Duodenal mucosa (tissue), 2 donors: ENCODE results near the gene TNFRSF8.
"Not testable (repeated sequence)": the region's sequence is repeated elsewhere in the genome, so short reads cannot be mapped to it uniquely, and the experiment has no call there.

Experiments used
- H3K27ac ChIP-seq: one replicate; pipeline ENCODE4 v1.7.0; 2013; ENCODE audit warnings: low read depth, low read length
- H3K27me3 ChIP-seq, 2 donors: one replicate each; pipeline ENCODE4 v1.7.0; 2013; ENCODE audit warnings: low read length in 2 of 2, control low read depth in 1 of 2; ENCODE audit not compliant: insufficient read depth in 2 of 2, control insufficient read depth in 1 of 2
- H3K36me3 ChIP-seq, 2 donors: one replicate each; pipeline ENCODE4 v1.7.0; 2013; ENCODE audit warnings: low read length in 2 of 2, control low read depth in 1 of 2; ENCODE audit not compliant: insufficient read depth in 2 of 2, control insufficient read depth in 1 of 2
- H3K4me1 ChIP-seq, 2 donors: one replicate each; pipeline ENCODE4 v1.7.0; 2013; ENCODE audit warnings: low read length in 2 of 2, control low read depth in 1 of 2; ENCODE audit not compliant: insufficient read depth in 2 of 2, control insufficient read depth in 1 of 2
- H3K4me3 ChIP-seq, 2 donors: one replicate each; pipeline ENCODE4 v1.7.0; 2013; ENCODE audit warnings: low read length in 2 of 2, low read depth in 1 of 2
- H3K9ac ChIP-seq, 2 donors: one replicate each; pipeline ENCODE4 v1.7.0; 2013; ENCODE audit warnings: low read length in 2 of 2, low read depth in 1 of 2
- H3K9me3 ChIP-seq, 2 donors: one replicate each; pipeline ENCODE4 v1.7.0; 2013; ENCODE audit warnings: low read length in 2 of 2, control low read depth in 1 of 2; ENCODE audit not compliant: control insufficient read depth in 1 of 2

The TNFRSF8 gene

DNA sequence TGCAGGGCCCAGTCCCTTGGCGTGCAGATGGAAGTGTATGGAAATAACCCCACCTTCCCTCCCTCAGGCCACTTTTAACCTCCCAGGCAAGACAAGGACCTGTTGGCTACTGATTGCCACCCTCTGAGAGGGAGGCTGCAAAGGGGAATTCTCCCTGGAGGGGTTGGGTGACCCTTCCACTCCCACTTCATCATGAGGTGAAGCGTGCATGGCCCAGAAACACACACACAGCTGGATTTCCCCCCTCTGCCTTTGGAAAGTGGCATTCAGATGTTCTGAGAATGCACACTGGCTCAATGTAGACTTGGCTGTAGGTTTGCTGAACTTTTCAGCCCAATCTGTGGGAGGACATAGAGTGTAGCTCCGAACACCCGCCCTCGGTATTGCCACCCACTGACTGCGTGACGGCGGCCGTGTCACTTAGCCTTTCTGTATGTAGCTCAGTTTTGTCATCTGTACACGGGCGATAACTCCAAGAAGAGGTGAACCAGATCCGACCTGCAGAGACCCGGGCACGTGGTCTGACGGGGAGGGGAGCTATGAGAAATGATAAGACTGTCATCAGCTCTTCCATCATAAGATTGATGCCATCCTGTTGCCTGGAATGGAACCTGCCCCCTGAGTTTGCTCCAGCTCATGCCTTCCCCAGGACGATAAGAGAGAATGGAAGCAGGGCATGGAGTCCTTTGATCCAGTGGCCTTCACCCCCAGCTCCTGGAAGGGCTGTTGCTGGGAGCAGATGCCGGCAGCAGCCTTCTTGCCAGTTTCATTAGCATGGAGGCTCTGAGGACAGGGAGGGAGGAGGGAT lies 24.5 kb upstream of the TNFRSF8 start:
- H3K36me3 ChIP-seq = no peaks in the 10 kb centered on the region
- H3K4me3 ChIP-seq = no peak overlapping the region
- no peak overlapping the region for H3K9ac ChIP-seq
- no peaks in the 10 kb centered on the region for H3K4me1 ChIP-seq
- no peak overlapping the region for H3K27ac ChIP-seq
- no peaks in the 10 kb centered on the region for H3K9me3 ChIP-seq
- H3K27me3 ChIP-seq = no peaks in the 10 kb centered on the region

DNA sequence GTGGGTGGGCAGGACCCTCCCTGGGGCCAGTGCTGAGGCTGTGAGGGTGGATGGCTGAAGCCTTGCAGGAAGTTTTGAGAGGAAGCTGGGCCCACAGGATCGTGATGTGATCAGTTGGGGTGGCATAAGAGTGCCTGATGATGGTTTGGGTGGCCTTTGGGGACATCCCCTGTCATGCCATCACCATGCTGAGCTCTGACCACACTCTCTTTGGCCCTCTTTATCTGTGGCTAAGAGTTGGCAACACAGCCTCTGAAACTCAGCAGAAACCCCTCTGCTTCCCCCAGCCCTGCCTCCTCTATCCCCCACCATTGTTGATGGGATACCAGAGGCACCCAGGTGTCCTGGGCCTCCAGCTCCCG lies 24.0 kb upstream of the TNFRSF8 start:
- Histone ChIP-seq H3K9ac (no peak overlapping the region), H3K27me3 (no peaks in the 10 kb centered on the region), H3K4me3 (no peak overlapping the region), H3K9me3 (no peaks in the 10 kb centered on the region), H3K36me3 (no peaks in the 10 kb centered on the region), H3K4me1 (no peaks in the 10 kb centered on the region), H3K27ac (no peak overlapping the region)

DNA sequence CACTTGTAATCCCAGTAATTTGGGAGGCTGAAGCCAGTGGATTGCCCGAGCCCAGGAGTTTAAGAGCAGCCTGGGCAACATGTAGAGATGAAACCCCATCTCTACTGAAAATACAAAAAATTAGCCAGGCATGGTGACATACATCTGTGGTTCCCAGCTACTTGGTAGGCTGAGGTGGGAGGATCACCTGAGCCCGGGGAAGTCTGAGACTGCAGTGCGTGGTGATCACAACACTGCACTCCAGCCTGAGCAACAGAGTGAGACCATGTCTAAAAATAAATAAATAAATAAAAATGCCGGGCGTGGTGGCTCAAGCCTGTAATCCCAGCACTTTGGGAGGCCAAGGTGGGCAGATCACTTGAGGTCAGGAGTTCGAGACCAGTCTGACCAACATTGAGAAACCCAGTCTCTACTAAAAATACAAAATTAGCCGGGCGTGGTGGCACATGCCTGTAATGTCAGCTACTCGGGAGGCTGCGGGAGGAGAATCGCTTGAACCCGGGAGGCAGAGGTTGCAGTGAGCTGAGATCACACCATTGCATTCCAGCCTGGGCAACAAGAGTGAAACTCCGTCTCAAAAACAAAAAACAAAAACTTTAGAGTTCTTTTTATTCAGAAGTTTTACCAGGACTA lies 23.2 kb upstream of the TNFRSF8 start:
- H3K27me3 ChIP-seq, H3K4me1 ChIP-seq, H3K9ac ChIP-seq, H3K36me3 ChIP-seq, H3K27ac ChIP-seq, H3K4me3 ChIP-seq, H3K9me3 ChIP-seq: not testable (repeated sequence)

DNA sequence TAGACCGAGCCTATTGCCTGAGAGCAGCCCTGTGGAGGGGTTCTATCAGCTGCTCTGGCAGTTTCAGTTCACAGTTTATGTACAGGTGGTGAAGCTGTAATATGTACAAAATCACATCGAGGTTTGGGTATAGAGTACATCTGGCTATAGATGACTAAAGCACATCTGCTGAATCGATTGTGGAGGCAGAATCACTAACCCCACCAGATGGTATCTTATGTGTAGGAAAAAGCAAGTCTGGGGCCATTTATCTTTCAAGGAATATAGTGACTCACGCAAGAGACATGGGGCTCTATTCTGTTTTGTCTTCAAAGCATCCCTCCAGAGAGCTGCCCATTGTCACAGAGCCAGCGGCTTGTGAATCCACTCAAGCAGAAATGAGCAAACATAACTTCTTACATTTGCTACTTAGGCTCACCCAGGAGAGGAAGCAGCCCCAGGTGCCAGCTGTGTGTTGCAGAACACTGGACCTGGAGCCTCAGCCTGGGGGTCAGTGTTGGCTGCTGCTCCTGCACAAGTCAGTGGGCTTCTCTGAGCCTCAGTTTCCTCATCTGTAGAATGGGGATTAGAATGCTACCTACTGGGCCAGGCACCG lies 22.5 kb upstream of the TNFRSF8 start:
- no peak overlapping the region for H3K9ac ChIP-seq
- no peaks in the 10 kb centered on the region for H3K9me3 ChIP-seq
- peaks cover 0 to 3% of the 10 kb centered on the region in 2 donors for H3K27me3 ChIP-seq
- H3K4me1 ChIP-seq = no peaks in the 10 kb centered on the region
- H3K4me3 ChIP-seq = no peak overlapping the region
- no peaks in the 10 kb centered on the region for H3K36me3 ChIP-seq
- H3K27ac ChIP-seq = no peak overlapping the region

DNA sequence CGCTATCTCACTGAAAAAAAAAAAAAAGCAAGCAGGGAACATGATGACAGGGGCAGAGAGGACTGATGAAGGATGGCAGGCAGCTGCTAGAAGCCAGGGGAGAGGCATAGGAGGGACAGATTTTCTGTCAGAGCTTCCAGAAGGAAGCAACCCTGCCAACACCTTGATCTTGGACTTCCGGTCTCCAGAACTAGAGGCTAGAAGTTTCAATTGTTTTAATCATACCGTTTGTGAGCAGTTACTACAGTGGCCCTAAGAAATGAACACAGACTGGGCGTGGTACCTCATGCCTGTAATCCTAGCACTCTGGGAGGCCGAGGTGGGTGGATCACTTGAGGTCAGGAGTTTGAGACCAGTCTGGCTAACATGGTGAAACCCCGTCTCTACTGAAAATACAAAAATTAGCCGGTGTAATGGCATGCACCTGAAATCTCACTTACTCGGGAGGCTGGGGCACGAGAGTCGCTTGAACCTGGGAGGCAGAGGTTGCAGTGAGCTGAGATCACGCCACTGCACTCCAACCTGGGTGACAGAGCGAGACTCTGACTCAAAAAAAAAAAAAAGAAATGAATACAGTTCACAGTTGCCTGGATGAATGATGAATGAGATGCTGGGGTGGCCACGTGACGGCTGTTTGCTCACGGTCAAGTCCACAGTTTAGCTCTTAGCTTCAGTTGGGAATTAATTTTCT lies 18.8 kb upstream of the TNFRSF8 start:
- not testable (repeated sequence) for H3K27me3 ChIP-seq, H3K4me1 ChIP-seq, H3K27ac ChIP-seq, H3K4me3 ChIP-seq, H3K9ac ChIP-seq, H3K9me3 ChIP-seq, H3K36me3 ChIP-seq

GRCh38 chr1:12046749-12047119 lies 16.4 kb upstream of the TNFRSF8 start:
- peaks cover 6 to 7% of the 10 kb centered on the region in 2 donors for H3K27me3 ChIP-seq
- H3K9me3 ChIP-seq = no peaks in the 10 kb centered on the region
- H3K36me3 ChIP-seq = no peaks in the 10 kb centered on the region
- H3K4me3 ChIP-seq = no peak overlapping the region
- H3K27ac ChIP-seq = no peak overlapping the region
- no peak overlapping the region for H3K9ac ChIP-seq
- H3K4me1 ChIP-seq = no peaks in the 10 kb centered on the region

DNA sequence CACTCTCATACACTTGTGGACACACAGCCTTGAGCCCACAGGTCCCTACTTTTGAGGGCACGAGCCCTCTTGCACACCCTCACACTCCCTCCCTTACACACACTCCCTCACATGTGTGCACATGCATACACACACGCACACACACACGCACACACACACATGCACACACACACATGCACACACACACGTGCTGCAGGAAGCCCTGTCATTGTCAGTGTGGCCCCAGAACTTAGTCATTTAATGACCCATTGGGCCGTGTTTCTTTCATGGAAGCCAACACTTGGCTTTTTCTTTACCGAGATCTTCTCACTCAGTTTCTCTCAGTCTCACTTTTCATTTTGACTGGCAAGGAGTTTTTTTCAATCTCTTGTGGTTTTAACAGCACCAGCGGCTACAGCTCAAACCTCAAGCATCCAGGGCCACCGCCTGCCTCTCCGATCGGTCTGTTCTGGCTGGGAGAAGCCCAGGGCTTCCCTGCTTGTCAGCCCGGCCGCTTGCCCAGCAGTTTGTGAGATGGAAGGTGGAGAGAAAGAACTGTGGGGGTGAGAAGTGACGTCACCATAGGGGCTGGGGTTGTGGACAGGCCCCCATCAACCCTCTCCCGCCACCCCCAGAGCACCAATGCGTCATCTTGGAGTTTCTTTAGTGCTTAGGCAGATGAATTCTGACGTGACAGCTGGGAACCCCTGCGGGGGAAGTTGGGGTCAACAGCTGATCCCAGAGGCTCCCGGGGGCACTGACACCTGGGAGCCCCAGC lies 15.8 kb upstream of the TNFRSF8 start:
- H3K9ac ChIP-seq = no peak overlapping the region
- H3K36me3 ChIP-seq = no peaks in the 10 kb centered on the region
- no peak overlapping the region for H3K27ac ChIP-seq
- H3K4me1 ChIP-seq = peaks cover 3 to 5% of the 10 kb centered on the region in 2 donors
- peaks cover 6 to 7% of the 10 kb centered on the region in 2 donors for H3K27me3 ChIP-seq
- H3K4me3 ChIP-seq = no peak overlapping the region
- H3K9me3 ChIP-seq = no peaks in the 10 kb centered on the region

- H3K36me3 ChIP-seq = no peaks in the 10 kb centered on the region
- no peaks in the 10 kb centered on the region for H3K9me3 ChIP-seq
- H3K4me3 ChIP-seq = no peak overlapping the region
- peaks cover 6 to 7% of the 10 kb centered on the region in 2 donors for H3K27me3 ChIP-seq
- no peak overlapping the region for H3K27ac ChIP-seq
- no peak overlapping the region for H3K9ac ChIP-seq
- peaks cover 4 to 6% of the 10 kb centered on the region in 2 donors for H3K4me1 ChIP-seq
Observed at GRCh38 chr1:12048372-12048771, 14.7 kb upstream of the TNFRSF8 start.

DNA sequence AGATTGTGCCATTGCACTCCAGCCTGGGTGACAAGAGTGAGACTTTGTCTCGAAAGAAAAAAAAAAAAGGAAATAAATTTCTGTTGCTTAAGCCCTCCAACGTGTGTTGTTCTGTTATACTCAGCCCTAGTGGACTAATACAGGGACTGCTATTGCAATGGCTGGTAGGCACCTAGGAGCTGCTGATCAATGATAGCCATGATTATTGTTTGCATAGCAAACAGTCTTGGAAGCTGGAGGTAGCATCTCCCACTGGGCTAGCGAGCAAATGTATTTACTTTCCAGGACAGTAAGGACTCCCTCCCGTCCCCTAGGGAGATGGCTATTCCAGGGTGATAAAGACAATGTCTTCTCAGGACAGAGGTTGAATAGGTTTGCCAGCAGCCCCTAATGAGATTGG lies 13.5 kb upstream of the TNFRSF8 start:
- H3K4me1 ChIP-seq = peaks cover 4 to 6% of the 10 kb centered on the region in 2 donors
- H3K9me3 ChIP-seq = no peaks in the 10 kb centered on the region
- H3K27me3 ChIP-seq = peaks cover 6 to 7% of the 10 kb centered on the region in 2 donors
- H3K27ac ChIP-seq = no peak overlapping the region
- no peak overlapping the region for H3K4me3 ChIP-seq
- no peaks in the 10 kb centered on the region for H3K36me3 ChIP-seq
- H3K9ac ChIP-seq = no peak overlapping the region
